ENCODE measurements around the gene FABP6.

GRCh38 chr5:160245506-160246086 is 16.3 kb downstream of the FABP6 start:
- no peak for TF ChIP-seq CTCF (conservative IDR thresholded peaks at IDR 0.05)
- no peak for TF ChIP-seq EZH2 (IDR thresholded peaks at IDR 0.05; ENCODE audit: low read depth)

Measured in PC-9 (cell line).